AG09309 (cell line): ENCODE measurements around the gene FEM1B.

Experiments used
- DNase-seq: peaks from one replicate; pipeline ENCODE4 v3.0.0-alpha.2; 2010; ENCODE audit warnings: low read depth
- H3K4me3 ChIP-seq: 2 replicates; pipeline ENCODE4 v1.5.1; 2011; ENCODE audit warnings: mild to moderate bottlenecking, low read depth, low read length, moderate library complexity; ENCODE audit not compliant: control insufficient read depth
- CTCF ChIP-seq: IDR thresholded peaks from 2 replicates; pipeline ENCODE4 v1.5.1; 2011; ENCODE audit warnings: mild to moderate bottlenecking, low read depth, low read length, inconsistent platforms; ENCODE audit not compliant: insufficient read depth, control insufficient read depth; ENCODE audit errors: missing control alignments

The FEM1B gene

GRCh38 chr15:68259883-68260282 lies 17.7 kb upstream of the FEM1B start:
- TF ChIP-seq CTCF = no peak
- DNase-seq = no peak
- H3K4me3 ChIP-seq = no peak overlapping the region

- TF ChIP-seq CTCF = no peak
- DNase-seq = no peak
- H3K4me3 ChIP-seq = no peak overlapping the region
These were observed 16.3 kb upstream of the FEM1B start for GRCh38 chr15:68261241-68261640.

- no peak for DNase-seq
- no peak for TF ChIP-seq CTCF
- no peak overlapping the region for H3K4me3 ChIP-seq
These were observed 15.6 kb upstream of the FEM1B start for GRCh38 chr15:68261980-68262379.

- no peak for DNase-seq
- no peak overlapping the region for H3K4me3 ChIP-seq
- no peak for TF ChIP-seq CTCF
These were observed 14.8 kb upstream of the FEM1B start for GRCh38 chr15:68262514-68263356.

GRCh38 chr15:68264282-68264681 lies 13.3 kb upstream of the FEM1B start:
- no peak for TF ChIP-seq CTCF
- DNase-seq = no peak
- no peak overlapping the region for H3K4me3 ChIP-seq

GRCh38 chr15:68265081-68265480 lies 12.5 kb upstream of the FEM1B start:
- TF ChIP-seq CTCF = no peak
- no peak overlapping the region for H3K4me3 ChIP-seq
- no peak for DNase-seq

GRCh38 chr15:68265674-68266073 lies 11.9 kb upstream of the FEM1B start:
- DNase-seq = no peak
- H3K4me3 ChIP-seq = no peak overlapping the region
- TF ChIP-seq CTCF = no peak
